ENCODE data around the gene HSPA6.
"Not testable (repeated sequence)": the region's sequence is repeated elsewhere in the genome, so short reads cannot be mapped to it uniquely, and the experiment has no call there.

HSPA6 gene

GRCh38 chr1:161563522-161563921 lies 39.2 kb downstream of the HSPA6 start:
- not testable (repeated sequence) for DNase-seq

- not testable (repeated sequence) for DNase-seq
Observed at GRCh38 chr1:161566602-161566960, 42.2 kb downstream of the HSPA6 start.

DNA sequence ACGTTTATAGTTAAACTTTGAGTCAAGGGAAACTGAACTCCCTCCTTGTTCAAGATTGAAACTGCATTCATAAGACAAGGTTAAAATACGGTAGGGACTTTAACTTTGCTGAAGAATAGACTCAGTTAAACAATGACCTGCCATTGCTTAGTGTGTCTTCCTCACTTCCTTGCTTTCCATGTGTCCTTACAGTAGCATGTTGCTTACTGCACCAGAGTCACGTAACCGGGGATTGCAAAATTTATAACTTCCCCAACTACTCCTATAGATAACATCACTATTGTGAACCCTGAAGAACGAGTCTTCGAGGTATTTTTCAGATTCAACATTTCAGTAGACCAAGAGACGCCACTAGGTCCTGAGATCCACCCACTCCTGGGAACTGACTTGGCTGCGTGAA lies 47.4 kb downstream of the HSPA6 start:
- DNase-seq, result not testable (repeated sequence)
